Limb (tissue), 2 donors: ENCODE results near the gene ATP10D.

Source experiments
- DNase-seq, 2 donors: peaks; one replicate each; pipeline ENCODE4 v3.0.0-alpha.2; 2016; ENCODE audit errors: extremely low spot score in 2 of 2

ATP10D gene

DNA sequence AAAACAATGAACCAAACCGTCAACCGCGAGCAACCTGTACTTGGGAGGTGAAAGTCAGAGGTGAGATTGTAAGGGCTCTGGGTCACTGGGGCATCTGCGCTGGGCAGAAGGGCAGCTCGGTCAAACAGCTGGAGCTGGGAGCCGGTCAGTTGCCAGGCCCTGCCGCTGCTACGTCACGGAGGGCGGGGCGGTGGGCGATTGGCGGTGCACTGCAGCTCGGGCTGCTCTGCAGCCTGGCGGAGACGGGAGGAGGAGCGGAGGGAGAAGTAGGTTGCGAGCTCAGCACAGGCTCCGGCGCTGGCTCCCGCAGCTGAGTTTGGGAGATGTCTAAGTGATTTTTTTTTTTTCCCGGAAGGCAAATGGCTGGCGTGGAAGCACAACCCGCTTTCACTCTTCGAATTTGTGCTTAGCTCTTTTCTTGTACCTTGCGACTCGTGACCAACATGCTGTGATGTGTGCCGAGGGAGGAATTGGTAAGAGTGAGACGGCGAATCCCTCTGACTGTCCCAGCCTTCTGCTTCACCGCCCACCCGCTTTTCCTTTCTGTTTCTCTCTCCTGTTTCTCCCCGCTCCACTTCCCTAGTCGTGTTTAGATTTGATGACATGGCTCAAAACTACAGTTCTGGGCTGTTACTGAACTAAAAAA, at the start of gene ATP10D:
Gene ATP10D (plus strand): TSS at position 229 of the 646 bp plus-strand sequence. CDS start 27,266 bp downstream, outside the sequence.
- peak; percentile 94 to 95 for DNase-seq

DNA sequence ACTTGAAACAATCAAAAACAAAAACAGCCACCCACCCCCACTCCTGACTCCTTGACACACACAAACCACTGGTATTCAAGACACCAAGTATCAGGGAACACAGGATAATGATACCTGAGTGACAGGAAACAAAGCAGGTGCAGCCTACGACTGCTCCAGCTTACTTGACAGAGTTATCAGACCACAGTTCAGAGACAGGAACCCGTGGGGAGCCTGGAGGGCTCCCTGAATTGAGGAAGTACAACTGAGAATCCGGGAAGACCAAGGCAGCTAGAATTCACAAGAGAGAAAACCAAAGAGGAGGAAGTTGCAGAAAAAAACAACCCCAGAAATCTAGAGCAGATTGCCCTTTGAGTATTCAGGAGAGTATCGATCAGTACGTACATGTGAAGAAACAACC, 42.1 kb upstream of the ATP10D start:
- DNase-seq, result no peak

DNA sequence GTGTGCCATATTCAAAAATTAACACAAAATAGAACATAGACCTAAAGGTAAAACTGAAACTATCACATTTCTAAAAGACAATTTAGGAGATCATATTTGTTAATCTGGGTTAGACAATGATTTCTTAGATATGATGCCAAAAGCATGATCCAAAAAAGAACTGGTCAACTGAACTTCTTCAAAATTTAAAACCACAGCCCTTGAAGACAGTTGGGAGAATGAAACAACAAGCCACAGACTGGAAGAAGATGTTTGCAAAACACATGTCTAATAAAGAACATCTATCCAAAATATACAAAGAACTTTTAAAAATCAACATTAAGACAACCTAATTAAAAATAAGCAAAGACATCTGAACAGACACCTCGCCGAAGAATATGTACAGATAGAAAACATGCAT, 41.0 kb upstream of the ATP10D start:
- no peak for DNase-seq

DNA sequence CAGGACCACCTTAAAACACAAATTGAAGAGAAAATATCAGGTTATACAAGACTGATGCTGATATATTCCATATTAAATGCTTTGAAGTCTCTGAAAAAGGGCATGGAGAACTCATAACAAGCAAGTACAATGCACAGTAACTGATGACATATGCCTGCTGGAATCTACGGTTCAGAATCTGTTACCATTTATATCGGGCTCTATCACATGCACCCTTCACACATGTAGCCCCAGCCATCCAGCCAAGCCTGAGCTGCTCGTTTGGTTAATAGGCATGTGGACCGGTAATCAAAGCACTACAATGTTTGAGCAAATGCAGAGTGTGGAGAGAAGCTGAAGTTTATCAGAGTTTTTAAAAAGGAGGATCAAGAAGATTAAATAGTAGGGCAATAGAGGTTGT, 33.4 kb upstream of the ATP10D start:
- no peak for DNase-seq

DNA sequence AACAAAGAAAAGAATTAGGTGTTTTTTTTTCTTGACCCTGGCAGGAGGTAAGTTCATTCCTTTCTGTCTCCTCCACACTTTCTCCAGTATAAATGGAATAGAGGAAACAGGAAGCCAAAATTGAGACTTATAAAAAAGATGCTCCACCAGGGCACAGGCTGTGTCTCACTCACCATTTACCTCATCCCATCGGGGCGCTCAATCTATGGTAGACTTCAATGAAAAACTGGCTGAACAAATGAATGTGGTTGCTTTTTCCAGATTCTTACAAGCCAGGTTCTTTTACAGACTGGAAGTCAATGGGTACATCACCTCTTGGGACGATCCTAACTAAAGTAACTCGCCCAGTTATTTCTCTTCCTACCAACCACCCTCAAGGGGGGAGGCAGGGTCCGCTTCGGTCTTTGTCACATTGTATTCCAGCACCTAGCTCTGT, 22.3 kb upstream of the ATP10D start:
- no peak for DNase-seq

DNA sequence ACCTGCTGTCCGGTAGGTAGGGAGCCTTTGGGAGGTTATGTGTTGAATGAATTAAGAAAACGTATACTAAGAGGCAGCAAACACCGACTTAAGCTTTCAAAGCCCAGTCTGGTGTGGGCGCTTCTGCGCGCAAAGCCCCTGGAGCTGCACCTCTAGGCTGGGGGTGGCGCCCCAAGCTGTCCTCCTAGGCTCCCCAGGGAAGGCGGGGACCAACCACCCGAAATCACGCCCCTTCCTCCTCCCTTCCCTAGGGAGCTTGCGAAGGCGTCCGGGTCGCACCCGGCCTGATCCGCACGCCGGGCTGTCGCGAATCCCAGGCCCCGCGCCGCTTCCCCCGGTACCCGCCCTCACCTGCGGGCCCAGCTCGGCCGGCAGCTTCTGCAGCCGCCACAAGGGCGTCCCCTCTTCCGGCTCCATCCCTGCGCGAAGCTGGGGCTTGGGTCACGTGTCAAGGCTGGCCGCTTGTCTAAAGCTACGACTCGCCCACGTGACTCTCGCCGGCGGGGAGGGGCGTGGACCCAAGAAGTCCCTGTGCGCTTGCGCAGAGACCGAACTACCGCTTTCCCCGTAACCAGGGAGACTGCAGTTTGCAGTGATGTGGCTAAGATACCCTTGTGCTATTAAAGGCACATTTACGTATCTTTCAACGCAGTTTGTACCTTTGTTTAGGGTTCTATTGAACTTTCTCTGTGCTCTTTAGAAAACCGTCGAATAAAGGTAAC, 21.7 kb upstream of the ATP10D start, which contains the start of gene COMMD8:
Gene COMMD8 (minus strand): TSS at position 468 of the 722 bp plus-strand sequence. CDS start 51 bp downstream, at position 417.
- peak; percentile 96 to 97 for DNase-seq

DNA sequence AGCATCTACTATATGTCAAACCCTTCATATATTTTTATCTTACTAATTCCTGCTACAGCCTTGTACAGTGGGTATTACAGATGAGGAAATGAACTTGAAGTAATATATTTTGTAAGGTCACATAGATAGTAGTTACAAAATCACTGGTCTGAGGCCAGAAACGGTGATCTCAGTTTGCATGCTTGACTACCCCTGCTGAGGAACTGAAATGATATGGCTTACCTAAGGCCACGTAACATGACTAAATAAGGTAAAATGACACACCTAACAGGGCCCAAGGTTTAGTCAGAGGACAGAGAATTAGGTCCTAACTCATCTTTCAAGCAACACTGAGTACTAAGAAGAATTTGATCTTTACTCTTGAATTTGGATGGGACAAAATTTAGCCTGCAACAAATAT, 20.1 kb upstream of the ATP10D start:
- DNase-seq, result no peak

DNA sequence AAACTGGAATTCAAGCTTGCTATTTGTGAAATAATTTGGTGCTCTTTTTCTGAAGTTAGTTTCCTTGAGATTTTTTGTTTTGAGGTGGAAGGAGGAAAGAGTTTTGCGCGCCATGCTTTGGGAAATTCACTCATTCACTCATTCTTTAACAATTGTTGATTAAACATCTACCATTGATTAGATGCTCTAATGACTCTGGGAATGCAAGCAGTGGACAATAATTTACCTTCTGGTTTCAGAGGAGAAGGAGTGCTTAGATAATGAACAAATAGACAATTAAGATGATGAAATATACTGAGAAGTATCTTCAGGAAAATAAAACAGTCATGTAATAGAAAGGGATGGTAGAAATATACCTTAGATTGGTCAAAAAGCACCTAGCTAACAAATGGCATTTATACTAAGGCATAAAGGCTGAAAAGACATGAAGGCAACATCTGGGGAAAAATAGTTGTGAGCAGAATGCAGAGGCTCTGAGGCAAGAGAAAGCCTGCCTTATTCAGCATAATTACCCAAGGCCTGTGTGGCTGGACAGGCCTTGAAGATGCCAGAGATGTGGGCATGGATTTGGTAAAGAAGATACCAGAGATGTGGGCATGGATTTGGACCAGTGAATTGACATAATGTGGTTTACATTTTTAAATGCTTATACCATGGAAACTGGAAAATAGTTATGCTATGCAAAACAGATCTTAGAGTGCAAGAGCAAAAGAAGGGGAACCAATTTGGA, 18.9 kb upstream of the ATP10D start:
- no peak for DNase-seq

DNA sequence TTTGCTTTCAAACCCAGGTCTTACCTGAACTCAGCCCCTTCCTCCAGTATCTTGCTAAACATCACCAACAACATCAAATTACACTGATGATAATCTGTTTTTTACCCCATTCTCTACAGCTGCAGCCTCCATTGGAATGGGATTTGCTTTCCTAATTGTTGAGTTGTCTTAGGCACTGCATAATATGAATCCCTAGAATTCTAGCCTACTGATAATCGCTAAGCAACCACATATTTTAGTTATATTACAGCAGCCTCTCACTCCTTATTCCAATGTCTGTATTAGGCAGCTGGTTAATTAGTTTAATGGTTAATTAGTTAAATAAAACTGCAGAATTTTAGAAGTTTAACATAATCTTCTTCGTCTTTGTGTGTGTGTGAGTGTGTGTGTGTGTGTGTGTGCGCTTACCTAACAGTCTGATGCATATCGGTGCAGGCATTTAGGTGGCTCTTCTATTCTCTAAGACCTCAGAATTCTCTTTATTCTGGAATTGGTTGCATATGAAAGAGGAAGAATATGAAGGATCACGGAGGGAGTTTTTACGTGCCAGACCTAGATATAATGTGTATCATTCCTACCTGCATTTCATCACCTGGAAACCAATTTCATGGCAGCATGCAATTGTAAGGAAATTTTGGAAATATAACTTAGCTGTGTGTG, 16.2 kb upstream of the ATP10D start:
- no peak for DNase-seq

DNA sequence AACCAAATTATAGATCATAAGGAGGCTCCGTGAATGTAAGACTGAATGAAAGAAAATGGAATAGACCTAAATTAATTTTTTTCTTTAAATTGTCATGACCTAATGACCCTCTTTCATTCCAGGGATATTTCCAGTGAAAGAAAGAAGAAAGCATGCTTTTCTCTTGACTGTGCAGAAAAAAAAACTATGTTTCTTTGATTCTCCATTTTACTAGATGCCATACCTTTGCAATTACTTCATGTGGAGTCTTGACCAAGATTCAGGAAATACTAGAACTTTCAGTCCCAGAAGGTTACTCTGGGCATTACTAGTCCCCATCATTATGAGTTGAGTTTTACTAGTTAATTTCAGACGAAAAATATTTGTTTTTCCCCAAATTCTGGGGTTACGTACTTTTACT, 15.1 kb upstream of the ATP10D start:
- DNase-seq, result no peak

DNA sequence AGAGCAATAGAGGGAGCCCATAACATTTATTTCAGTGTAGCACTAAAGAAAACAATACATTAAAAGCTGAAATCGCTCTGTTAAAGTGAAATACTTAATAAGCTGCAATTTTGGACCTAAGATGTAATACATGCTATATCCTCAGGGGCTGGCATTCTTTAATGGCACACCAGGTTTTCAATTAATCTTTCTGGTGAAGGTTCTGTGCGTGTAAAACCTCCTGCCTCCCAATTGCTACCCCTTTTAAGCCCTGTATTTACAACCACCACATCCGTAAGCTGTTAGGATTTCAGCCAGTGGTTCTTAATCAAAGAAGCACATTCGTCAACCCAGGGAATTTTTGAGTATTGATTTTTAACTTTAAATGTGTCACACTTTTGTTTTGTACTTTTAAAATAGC, 14.0 kb upstream of the ATP10D start:
- DNase-seq, result no peak

DNA sequence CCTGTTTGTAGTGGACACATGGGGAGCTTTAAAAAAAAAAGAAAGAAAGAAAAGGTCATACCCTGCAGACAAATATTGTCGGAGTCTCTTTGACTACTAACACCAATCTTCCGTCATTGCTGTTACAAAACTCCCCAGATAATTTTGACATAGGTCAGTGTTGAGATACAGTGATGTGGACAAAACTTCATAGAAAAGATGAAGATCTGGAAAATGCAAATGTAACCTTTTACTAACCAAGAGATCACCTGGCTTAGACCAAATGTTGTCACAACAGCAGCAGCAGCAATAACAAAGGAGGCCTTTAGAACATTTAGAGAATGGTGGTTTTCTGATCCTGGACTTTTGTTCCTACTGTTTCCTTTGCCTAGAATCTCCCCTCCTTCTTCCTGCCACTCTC, 13.5 kb upstream of the ATP10D start:
- no peak for DNase-seq

DNA sequence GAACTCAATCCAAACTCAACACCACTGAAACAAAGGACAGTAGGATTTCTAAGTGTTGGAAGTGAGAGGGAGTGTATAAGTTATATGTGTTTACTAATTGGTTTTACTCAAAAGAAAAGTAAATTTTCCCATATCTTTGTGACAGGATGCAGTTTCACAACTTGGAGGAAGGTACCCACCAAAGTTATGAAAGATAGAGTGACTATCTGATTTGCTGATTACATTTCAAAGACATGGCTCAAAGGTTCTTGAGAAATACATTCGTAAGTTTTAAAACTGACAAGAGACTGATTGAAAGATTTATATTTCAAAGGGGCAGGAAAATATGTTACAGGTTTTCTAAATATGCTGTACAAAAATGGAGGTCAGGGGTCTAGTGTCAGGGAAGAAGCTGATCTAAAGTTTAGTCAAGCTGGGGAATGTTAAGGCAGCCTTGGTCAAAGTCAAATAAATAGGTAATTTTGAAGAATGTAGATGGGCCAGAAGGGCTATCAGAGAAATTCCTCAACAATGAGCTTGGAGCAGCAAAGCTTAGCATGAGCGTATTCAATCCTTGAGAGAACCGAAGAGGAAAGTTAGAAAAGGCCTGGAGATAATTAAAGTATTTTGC, 11.8 kb upstream of the ATP10D start:
- DNase-seq, result no peak

DNA sequence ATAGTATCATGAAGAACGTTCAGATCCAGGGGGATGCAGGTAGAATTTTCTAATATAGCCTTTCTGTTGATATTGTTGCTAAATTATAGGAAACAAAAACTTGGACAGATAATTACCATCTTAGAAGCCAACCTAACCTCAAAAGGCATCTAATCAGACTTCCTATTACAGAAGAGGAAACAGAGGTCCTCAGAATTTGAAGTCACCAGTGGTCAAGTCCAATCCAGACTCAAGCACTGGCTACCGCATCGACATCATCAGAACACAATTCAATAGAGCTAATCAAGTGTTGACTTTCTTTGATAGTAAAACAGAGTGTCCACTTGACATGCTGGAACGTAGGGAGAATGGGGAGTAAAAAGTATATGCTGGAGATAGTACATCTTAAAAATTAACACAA, 10.3 kb upstream of the ATP10D start:
- no peak for DNase-seq

DNA sequence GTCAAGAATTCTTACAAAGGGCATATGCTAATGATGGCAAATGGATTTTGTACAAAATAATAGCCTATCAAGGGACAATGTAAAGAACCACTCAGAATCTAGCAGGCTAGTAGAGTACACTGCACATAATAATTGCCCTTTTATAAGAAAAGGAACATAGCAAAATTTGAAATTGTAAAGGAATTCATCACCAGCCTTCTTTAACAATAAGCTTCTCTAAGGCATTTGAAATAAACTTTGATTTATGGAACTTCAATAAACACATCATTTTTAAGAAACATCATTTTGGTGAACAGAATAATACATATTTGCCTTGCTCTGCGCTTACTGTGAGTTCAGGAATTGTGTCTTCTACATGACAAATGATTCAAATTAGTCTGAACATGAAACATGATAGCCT, 9.7 kb upstream of the ATP10D start:
- no peak for DNase-seq

DNA sequence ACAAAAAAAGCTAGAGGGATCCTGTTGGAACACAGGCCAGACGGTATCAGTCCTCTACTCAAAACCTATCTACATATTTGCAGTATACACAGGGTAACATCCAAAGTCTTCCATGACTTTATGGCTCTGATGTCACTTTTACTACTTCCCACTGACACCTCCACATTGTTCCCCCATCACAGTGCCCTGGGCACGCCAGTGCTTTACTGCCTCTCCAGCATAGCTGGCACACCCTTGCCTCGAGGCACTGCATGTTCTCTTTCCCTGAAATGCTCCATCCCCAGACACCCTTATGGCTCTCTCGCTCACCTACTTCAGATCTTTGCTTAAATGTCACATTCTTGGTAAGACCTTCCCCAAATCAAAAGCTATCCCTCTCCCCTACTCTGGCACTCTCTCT, 6.3 kb upstream of the ATP10D start:
- no peak for DNase-seq

DNA sequence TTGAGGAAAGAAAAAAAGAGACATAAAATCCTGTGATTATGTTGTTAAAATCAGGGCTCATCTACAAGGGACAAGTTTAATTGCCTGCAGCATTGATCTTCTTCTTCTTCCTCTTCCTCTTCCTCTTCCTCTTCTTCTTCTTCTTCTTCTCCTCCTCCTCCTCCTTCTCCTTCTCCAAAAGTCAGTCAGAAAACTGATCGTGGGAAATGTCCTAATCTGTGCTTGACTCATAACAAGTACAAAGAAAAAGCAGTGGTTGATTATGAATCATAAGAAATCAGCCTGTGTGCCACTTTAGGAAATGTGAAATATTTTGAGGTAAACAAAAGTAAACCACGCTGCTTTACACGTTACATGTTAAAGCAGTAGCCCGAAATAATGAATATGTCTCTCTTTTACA, 2.7 kb upstream of the ATP10D start:
- no peak for DNase-seq

DNA sequence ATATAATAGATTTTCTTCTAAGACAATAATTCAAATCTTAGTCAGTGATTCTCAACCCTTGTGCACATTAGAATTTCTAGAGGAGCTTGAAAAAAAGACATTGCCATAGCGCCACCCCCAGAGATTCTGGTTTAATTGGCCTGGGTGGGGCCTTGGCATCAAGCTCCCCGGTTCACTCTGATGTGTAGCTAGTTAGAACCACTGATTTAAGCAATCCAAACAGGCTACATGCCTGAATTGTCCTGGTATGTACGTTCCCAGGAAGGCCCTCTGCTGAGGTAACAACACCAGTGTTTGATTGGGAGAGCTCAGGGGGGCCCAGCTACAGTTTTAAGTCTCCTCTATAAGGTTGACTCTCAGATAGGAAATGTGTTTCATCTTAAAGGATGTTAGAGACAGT, 1.3 kb upstream of the ATP10D start:
- DNase-seq, result no peak

DNA sequence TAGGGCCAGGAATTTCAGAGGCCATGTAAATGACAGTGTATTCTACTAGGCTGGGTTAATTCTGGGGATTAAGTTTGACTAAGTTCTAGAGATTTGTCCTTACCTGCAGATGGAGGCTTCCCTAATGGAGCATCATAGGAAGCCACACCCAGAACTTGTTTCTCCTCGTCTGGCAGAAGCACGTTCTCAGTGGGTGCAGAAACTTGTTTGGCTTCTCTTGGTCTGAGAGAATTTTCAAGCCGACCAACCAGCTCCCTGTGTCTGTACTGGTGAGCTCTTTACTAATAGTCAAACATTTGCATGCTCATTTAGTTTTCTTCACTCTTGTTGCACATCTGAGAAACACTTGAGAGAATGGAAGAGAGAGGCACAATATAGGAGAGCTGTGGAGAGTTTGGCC, 907 bp upstream of the ATP10D start:
- DNase-seq, result no peak

DNA sequence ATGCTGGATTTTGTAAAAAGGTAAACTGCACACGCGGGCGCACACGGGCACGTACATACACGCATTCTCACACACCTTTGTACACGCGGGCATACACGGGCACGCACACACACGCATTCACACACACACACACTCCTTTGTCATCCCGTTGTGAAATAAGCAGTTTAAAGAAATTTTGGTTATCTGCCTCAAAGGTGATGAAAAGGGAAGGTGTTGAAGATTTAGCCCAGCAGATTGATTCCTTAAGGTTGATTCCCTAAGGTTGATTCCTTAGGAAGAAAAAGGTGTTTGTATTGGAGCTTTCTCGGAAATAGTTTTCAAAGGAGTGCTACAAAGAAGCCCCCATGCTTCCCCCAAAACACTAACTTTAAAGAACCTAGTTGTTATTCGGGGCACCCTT, 693 bp downstream of the ATP10D start:
- DNase-seq, result no peak

DNA sequence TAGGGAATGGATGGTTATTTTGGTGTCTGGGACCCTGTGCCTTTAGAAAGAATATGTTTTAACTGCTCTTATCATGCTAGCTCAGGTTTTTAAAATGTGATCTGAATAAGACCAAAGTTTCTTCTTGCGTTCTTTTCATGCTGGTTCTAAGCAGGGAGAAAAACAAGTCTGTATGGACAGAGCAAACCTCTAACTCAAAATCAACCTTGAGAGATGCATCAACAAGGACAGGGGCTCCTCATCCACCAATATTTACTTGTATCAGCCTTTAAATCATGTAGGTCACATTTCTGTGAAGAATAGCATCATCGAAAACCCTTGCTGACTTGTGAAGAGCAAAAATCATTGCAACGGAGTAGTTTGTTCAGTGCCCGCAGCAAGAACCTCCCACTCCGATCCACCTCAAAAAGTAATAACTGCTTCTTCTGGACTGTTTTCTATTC, 1.2 kb downstream of the ATP10D start:
- DNase-seq, result no peak
